ELR (cell line): Measurements from ENCODE around the gene TDRD3.

Experiments
- DNase-seq: peaks from one replicate; pipeline ENCODE4 v3.0.0-alpha.2; 2015; ENCODE audit warnings: low read depth

TDRD3 gene

DNA sequence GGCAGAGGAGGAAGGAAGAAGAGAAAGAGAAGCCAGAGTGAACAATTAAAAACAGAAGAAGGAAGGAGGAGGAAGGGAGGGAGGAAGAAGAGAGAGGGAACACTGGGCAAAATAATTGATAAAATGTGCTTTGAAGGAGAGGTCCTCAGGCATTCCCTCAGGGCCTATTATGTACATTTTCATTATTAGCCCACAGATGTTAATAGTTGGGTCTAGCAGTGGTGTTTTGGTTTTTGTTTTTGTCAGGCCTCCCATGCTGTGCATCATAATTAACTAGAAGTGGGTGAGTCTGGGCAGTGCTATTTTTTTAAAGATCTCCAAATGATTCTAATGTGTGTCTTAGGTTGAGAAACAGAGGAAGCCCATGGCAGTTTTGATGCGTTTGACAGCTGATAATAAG is 178.1 kb downstream of the TDRD3 start:
- DNase-seq, result no peak

DNA sequence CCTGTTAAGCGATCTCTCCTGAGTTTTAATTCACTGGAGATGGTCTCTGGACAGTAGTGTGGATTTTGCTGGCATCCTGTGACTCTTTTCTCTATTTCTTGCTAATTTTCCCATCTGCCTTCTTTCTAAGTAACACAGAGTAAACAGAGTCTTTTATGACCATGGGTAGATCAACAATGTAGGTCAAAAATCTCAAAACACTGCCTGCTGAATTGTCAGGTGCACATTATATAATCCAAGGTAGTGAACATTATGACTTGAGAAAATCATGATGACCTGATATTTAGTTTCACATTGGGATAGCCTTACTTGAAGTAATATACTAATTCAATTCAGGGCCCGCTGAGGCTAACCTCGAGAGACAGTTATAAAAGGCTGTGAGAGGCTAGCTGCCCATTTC is 180.7 kb downstream of the TDRD3 start:
- no peak for DNase-seq

DNA sequence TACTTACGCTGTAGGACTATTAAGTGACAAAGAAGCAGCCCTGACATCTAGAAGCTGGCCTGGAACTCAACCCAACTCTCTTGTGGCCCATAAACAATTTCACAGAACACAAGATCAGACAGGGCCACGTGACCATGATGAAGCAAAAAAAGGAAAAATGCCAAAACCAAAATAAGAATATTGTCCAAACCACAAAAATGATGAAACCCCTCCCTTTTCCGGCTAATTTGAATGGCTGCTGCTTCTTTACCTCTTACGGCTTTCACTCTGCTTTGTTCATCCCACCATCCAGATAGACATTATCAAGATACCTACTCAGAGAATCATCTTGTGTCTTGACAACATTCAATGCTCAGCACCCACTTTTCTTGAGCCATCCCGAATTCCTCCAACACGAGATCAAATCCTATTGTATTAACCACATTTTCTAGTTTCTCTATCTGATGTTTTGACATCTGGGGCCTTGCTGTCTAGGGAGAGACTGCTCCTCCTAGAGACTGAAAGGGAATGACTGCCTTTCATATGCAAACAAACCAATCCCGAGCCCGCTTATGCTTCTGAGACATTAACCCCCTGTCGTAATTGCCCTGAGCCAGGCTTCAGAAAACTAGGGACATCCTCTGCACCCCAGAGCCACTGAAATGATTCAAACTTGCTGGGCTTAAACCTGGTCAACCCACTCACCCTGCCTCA is 186.3 kb downstream of the TDRD3 start:
- DNase-seq, result no peak

DNA sequence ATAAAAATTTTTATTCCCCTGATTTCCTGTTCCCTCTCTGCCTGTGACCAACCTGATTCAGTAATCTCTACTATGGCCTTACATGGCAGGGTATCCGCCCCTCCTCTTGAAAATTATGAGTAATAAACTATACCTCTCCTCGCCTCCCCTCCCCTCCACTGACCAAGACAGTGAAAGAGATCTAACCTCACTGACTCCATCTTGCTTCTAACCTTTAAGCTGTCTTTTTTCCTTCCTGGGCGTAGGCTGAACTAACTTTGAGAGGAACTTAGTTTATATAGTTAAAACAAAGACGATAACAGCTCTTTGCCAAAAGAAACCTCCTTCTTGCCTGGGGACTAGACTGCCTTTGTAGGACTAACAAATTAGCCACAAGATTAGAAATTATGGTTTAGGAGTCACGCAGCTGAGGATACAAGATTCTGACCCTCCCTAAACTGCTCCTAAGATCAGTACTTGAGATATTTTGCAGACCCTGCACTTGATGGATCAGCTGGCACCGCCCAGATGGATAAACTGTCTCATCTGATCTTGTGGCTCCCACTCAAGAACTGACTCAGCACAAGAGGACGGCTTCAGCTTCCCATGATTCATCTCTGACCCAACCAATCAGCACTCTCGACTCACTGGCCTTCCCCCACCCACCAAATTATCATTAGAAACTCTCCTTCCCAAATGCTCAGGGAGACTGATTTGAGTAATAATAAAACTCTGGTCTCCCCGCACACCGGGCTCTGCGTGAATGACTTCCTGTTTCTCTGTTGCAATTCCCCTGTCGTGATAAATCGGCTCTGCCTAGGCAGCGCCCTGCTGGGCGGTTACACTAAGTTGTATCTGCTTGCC is 187.1 kb downstream of the TDRD3 start:
- peak; percentile 64 for DNase-seq

DNA sequence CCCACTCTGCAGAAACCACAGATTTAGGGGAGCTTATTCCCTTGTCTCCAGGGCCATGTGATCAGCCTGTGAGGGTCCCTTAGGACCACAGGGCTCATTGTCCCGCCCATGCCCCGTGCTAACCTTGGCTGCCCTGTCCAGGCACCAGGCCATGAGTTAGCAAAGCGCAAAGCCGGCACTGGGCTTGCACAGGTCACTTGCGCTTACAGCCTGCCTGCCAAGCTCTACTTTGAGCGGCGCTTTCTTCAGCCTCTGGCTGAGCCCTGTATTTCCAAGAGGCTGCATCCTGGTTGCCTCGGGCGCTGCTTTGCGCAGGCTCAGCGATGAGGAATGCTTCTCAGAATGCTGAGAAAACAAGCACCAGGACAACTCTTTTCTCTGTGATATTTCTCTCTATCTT is 188.0 kb downstream of the TDRD3 start:
- no peak for DNase-seq

DNA sequence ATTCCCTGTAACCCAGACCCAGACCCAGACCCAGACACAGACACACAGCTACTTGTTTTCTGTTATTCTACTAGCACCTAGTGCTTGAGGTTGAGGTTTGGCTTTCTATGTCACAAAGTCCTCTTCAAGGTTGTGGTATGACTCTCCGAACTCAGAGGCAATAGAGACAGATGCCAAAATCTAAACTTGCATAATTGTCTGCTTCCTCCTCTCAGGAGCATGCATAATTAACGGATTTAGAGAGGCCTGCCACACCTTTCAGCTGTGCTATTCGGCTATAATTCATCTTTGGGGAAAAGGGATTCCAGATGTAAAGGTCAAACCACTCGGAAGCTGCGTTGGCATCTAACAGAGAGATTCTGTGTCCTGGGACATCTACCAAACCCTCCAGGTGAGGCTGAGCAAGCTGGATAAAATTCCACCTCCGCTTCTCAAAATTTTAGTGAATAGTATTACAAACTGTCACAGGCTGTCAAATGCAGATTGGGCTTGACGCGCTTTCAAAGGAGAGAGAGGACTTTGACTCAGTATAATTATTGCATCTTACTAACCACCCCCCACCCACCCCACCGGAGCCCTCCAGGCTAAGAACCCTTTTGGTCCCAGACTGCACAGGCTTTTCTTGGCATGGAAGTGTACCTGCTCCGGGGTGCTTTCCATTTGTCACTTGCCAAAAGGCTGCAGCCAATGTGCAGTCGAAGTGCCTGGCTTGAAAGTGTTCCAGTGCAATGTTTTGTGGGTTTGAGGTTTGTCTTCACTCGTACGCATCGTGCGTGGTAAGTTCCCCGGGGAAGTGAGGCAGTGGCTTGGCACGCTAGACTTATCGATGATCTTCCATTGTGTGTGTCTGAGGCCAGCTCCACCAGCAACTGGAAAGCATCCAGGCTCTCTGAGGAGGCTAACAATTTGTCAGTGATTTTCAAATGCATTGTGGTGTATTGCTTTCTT is 194.1 kb downstream of the TDRD3 start:
- DNase-seq, result peak; percentile 73

DNA sequence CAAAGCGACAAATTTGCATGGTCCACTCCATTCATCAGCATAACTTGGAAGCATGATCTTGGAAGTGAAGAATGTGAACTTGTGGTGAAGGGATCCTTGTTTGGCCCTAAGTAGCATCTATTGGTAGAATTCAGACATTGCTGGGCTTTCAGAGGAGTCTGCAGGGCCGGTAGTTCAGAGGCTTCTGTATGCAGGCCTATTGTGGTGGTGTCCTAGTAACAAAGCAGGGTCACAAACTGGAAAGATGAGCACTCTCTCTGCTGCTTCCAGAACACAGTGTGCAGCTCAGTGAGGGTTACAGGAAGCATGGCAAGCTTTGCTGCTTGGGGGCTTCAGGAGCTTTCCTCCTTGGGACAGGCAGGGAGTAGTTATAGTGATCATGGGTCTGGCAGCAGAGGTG is 206.0 kb downstream of the TDRD3 start:
- no peak for DNase-seq

DNA sequence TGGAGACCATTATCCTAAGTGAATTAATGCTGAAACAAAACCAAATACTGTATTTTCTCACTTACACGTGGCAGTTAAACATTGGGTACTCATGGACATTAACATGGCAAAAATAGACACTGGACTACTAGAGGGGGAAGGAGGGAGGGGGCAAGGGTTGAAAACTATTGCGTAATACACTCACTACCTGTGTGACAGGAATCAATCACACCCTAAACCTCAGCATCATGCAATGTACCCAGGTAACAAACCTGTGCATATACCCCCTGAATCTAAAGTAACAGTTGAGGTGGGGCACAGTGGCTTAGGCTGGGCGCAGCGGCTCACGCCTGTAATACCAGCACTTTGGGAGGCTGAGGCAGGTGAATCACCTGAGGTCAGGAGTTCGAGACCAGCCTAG is 207.0 kb downstream of the TDRD3 start:
- DNase-seq, result no peak

DNA sequence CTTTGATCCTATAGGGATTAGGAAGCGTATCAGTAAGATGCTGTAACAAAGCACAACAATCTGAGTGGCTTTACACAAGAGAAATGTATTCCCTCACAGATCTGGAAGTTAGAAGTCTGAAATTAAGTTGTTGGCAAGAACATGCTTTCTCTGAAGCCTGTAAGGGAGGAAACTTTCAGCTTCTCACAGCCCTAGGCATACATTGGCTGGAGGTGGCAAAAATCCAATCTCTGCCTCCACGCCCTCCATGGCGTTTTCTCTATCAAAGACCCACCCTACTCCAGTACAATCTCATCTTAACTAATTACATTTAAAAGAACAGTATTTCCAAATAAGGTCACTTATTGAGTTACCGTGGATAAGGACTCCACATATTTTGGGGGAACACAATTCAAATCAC is 211.9 kb downstream of the TDRD3 start:
- DNase-seq, result no peak

DNA sequence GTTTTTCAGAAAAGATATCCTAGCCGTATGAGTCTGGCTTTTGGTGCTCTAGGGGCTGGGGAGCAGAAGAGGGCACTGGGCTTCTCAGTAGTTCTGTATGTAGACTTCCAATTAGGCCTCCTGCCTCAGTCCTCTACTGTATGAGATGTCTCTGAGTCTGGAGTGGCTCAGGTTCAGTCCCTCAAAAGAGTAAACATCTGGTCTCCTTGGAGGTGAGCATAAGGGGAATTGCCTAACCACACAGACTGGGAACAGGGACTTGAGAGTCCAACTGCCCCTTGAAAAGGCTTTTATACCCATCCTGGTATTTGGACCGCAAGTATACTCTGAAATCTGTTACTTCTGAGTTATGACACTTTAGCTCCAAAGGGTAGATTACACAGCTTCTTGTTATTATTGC is 214.5 kb downstream of the TDRD3 start:
- DNase-seq, result no peak

DNA sequence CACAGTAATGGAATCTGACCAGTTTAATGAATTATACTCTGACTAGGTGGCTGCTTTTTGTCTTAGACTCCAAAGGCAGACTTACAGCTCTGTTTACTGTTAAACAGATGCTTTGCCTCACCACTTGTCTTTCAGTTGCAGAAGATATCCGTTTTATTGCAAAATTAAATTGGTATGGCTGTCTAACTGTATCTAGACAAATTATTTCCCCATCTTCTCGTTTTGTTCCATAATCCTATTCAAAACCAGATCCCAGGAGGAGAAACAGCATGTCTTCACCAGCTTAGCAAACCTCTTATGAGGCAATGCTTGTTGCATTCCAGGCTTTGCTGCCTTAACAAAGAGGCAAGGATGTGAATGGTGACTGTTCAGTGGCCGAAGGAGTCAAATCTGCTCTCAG is 215.6 kb downstream of the TDRD3 start:
- no peak for DNase-seq

DNA sequence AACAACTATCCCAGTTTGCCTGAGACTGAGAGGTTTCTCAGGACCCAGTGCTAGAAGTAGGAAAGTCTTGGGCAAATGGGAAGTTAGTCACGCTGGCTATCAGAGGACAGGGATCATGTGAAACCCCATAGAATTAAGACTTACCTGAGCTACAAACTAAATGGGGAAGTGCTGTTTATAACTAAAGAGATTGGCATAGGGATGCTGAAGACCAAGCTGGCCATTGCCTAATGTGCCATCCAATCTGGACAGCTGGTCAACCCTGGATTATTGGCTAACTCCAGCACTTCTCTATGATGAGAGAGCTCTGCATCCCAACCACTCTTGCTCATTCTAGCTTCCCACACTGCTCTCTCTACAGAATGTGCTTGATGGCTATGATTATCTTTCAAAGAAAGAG is 216.1 kb downstream of the TDRD3 start:
- DNase-seq, result no peak

DNA sequence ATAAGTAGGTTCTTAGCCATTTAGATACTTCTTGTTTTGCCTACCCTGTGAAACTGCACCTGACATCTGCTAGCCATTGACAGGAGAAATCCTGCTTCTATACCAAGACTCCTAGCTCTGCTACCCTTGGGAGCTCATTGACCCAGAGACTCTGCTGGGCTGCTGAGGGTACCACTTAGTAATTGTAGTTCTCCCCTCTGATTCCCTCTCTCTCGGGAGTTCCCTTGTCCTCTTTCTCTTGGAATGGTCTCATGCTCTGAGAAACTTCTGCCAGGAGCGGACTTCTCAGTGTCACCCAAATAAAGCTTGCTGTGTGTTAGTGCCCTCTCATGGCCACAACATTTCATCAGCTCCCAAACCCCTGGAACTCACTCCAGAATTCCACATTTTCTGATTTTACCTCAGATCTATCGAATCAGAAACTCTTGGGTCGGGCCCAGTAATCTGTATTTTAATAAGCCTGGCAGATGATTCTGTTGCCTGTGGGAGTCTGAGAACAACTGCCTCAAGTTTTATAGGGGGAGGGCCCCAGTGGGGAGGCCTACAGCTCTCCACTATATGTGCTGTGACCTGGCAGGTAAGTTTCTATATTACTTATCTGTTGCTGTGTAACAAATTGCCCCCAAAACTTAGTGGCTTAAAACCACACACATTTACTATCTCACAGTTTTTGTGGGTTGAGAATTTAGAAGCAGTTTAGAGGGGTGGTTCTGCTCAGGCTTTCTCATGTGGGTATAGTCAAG is 221.1 kb downstream of the TDRD3 start:
- peak; percentile 50 for DNase-seq

DNA sequence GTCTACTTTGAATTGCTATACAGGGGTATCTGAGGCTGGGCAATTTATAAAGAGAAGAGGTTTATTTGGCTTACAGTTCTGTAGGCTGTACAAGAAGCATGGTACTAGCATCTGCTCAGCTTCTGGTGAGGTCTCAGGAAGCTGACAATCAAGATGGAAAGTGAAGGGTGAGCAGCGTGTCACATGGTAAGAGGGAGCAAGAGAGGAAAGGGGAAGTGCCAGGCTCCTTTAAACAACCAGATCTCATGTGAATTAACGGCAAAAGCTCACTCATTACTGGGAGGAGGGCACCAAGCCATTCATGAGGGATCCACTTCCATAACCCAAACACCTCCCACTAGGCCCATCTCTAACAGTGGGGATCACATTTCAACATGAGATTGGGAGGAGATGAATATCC is 222.4 kb downstream of the TDRD3 start:
- no peak for DNase-seq

DNA sequence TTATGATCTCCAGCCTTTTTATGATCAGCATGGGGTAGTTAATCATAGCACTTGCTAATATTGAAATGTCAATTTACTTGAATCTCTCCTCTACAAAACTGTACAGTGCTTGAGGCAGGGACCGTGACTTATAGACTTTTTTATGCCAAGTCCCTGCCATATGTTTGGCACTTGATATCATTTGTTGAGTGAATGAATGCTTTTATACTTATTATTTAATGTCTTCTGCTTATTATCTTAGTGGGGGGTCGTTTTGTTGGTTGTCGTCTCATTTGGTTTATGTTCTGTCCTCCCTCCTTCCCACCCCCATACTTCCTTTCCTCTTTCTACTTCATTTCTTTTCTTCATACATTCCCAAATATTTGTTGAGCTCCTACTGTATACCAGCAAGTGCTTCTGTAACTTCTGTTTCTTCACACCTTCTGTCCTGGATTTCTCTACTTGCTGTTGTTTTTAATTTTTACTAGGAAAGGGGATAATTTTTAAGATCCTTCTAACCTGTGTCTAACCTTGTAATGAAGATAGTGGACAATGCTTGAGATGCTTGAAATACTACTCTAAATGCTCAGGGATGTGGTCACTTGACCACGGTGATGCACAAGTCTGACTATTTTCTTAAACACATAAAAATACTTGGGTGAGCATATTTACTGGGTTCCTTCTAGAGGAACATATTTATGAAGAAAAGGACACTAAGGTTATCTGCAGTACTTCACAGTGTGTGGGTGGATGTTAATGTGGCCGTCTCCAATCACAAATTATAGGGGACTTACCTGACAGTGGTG is 223.8 kb downstream of the TDRD3 start:
- no peak for DNase-seq

DNA sequence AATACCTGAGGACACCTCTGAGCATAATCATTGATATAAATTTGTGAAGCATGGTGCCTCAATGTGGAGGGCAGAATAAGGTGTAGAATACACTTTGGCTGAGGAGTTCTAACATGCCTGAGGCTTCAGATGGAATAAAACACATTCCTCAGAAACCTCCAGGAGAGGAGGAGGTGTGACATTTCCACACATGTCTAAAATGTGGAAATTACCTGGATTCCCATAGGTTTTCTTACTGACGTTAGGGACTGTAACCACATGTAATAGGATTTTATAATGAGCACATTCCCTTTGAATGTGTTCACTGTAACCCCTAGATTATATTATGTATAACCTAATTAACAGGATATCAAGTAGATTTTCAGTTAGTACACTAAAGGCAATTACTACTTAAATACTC is 226.1 kb downstream of the TDRD3 start:
- no peak for DNase-seq
